GM21717 (cell line): ENCODE results near the gene ZNF275.
"Not testable (repeated sequence)": the region's sequence is repeated elsewhere in the genome, so short reads cannot be mapped to it uniquely, and the experiment has no call there.

Experiments used
- ATAC-seq: cut with Tn5 transposase; IDR thresholded peaks from one replicate; pipeline ENCODE4 v1.9.1; 2021; ENCODE audit warnings: mild to moderate bottlenecking, moderate library complexity; ENCODE audit not compliant: unreplicated experiment

The ZNF275 gene

GRCh38 chrX:153318811-153319210 lies 15.1 kb upstream of the ZNF275 start:
- no peak for ATAC-seq

GRCh38 chrX:153319295-153320046 lies 14.5 kb upstream of the ZNF275 start:
- no peak for ATAC-seq

GRCh38 chrX:153320047-153320443 lies 13.9 kb upstream of the ZNF275 start:
- ATAC-seq: not testable (repeated sequence)

GRCh38 chrX:153320555-153321184 lies 13.3 kb upstream of the ZNF275 start:
- no peak for ATAC-seq

GRCh38 chrX:153321381-153322124 lies 12.4 kb upstream of the ZNF275 start, which contains the start of gene PNMA6F:
TSS of gene PNMA6F (minus strand) at chrX:153321767. CDS start at chrX:153320674, 1,093 bp downstream.
- ATAC-seq: no peak

- ATAC-seq: no peak
Measured at GRCh38 chrX:153327561-153327960, 6.4 kb upstream of the ZNF275 start.

- ATAC-seq: no peak
Measured at GRCh38 chrX:153333266-153333665, 687 bp upstream of the ZNF275 start.

- no peak for ATAC-seq
Measured at GRCh38 chrX:153334654-153335295, 822 bp downstream of the ZNF275 start.

- peak; percentile 36 for ATAC-seq
Measured at GRCh38 chrX:153336121-153336894, 2.4 kb downstream of the ZNF275 start.

- ATAC-seq: no peak
Measured at GRCh38 chrX:153336988-153337387, 3.0 kb downstream of the ZNF275 start.

GRCh38 chrX:153338836-153339235 lies 4.9 kb downstream of the ZNF275 start:
- ATAC-seq: no peak

GRCh38 chrX:153339662-153340061 lies 5.7 kb downstream of the ZNF275 start:
- ATAC-seq: no peak

- ATAC-seq: no peak
Measured at GRCh38 chrX:153340111-153340510, 6.2 kb downstream of the ZNF275 start.

- no peak for ATAC-seq
Measured at GRCh38 chrX:153342762-153343558, 9.0 kb downstream of the ZNF275 start.

GRCh38 chrX:153343674-153344073 lies 9.7 kb downstream of the ZNF275 start:
- no peak for ATAC-seq

GRCh38 chrX:153347530-153347929 lies 13.6 kb downstream of the ZNF275 start:
- no peak for ATAC-seq

- ATAC-seq: no peak
Measured at GRCh38 chrX:153348421-153348820, 14.5 kb downstream of the ZNF275 start.

GRCh38 chrX:153349952-153350351 lies 16.0 kb downstream of the ZNF275 start:
- no peak for ATAC-seq

GRCh38 chrX:153351981-153352380 lies 18.0 kb downstream of the ZNF275 start:
- no peak for ATAC-seq

GRCh38 chrX:153352858-153353257 lies 18.9 kb downstream of the ZNF275 start:
- ATAC-seq: no peak
